ENCODE measurements around the gene MCL1.

MCL1 gene

GRCh38 chr1:150537732-150538684 lies 41.4 kb downstream of the MCL1 start:
- DNase-seq, result peak; percentile 93

- peak; percentile 46 for DNase-seq
These were observed 42.3 kb downstream of the MCL1 start for GRCh38 chr1:150536836-150537731.

GRCh38 chr1:150535511-150536287 lies 43.7 kb downstream of the MCL1 start:
- DNase-seq, result peak; percentile 75

GRCh38 chr1:150534002-150534401 lies 45.4 kb downstream of the MCL1 start:
- DNase-seq, result no peak

GRCh38 chr1:150532860-150533259 lies 46.5 kb downstream of the MCL1 start:
- no peak for DNase-seq

GRCh38 chr1:150530491-150531159 lies 48.8 kb downstream of the MCL1 start:
- DNase-seq, result no peak

GRCh38 chr1:150529017-150529416 lies 50.4 kb downstream of the MCL1 start:
- no peak for DNase-seq

GRCh38 chr1:150528196-150528595 lies 51.2 kb downstream of the MCL1 start:
- peak; percentile 75 for DNase-seq

GRCh38 chr1:150525348-150525747 lies 54.1 kb downstream of the MCL1 start:
- DNase-seq, result no peak

All from fibroblast of skin of scalp (primary cell).